Activated T-cell treated with anti-CD3 and anti-CD28 coated beads, Interleukin-2, amount 50 U/mL, for 1 hour (primary cell): ENCODE results near the gene KRIT1.
"Not testable (repeated sequence)": the region's sequence is repeated elsewhere in the genome, so short reads cannot be mapped to it uniquely, and the experiment has no call there.

Experiments used
- DNase-seq: peaks from one replicate; pipeline ENCODE4 v3.0.0-alpha.2; 2020

Gene KRIT1

GRCh38 chr7:92245487-92246359 lies at the start of gene KRIT1, which contains the start of gene ANKIB1:
Gene KRIT1, minus strand, starts transcription at chr7:92245914. Its CDS starts 3,779 bp downstream, at chr7:92242135.
Gene ANKIB1, plus strand, starts transcription at chr7:92245974. Its CDS starts 49,005 bp downstream, at chr7:92294979.
- DNase-seq, result peak; percentile 85

DNA sequence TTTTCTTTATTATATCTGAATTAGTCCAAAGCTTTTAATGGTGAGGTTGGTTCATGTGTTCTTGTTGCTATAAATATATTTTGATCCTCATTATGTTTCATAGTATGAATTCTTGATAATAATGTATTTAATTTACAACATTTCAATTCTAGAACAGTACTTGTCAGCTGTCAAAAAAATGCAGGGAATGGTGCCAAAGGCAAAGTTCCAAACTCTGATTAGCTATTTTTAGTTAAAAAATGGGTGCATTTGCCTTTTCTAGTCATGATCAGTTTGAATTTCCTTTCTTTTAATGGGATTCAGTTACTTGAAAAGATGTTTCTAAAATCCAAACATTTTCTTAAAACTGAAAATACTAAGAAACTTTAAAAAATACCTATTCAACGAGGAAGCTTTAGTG lies 49.7 kb upstream of the KRIT1 start:
- DNase-seq, result no peak

- no peak for DNase-seq
These were observed 48.3 kb upstream of the KRIT1 start for GRCh38 chr7:92293896-92294590.

DNA sequence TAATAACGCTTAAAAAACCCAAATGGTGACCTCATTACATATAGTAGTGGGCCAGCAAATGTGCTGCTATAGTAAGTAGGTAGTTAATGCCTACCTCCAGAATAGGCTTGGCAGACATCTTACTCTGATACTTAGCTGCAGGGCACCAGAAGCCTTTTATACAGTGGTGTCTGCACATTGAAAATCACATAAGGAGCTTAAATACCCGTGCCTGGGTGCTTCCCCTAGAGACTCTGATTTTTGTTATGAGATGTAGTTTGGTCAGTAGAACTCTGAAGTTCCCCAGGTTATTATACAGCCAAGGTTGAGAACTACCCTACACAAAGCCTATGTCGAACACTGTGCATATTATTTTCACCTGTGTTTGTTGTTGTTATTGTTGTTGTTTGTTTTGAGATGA lies 47.3 kb upstream of the KRIT1 start:
- no peak for DNase-seq

DNA sequence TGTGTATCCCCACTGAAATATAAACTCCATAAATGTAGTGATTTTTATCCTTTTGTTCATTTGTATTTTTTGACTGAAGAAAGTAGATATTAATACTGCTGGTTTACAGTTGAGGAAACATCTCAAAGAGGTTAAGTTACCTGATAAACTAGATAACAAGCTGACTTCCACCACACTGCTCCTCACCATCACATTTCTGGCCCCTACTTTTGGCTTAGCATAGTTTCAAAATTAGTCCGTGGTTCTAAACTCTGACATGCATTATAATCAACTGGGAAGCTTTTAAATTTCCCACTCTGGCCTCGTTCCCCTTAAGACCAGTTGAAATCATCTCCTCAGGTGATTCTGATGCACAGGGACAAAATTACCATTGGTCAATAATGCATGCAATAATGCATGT lies 43.6 kb upstream of the KRIT1 start:
- no peak for DNase-seq

- DNase-seq, result no peak
These were observed 37.2 kb upstream of the KRIT1 start for GRCh38 chr7:92282930-92283329.

- DNase-seq, result no peak
These were observed 36.6 kb upstream of the KRIT1 start for GRCh38 chr7:92282221-92282814.

DNA sequence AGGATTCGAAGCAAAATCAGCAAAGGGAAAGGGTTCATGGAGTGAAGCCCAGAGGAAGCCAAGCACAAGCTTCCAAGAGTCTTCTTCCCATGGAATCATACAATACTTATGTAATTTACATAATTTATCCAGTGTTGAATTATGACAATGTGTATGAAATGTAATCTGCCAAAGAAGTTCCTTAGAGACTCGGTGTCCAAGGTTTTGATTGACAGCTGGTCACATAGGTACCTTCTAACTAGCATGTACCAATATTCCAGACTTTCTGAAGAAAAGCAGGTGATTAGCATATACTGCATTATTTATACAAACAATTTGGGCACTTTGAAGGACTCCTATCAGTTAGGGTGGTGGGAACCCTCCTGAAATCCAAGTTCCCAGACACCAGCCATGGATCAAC lies 35.3 kb upstream of the KRIT1 start:
- no peak for DNase-seq

DNA sequence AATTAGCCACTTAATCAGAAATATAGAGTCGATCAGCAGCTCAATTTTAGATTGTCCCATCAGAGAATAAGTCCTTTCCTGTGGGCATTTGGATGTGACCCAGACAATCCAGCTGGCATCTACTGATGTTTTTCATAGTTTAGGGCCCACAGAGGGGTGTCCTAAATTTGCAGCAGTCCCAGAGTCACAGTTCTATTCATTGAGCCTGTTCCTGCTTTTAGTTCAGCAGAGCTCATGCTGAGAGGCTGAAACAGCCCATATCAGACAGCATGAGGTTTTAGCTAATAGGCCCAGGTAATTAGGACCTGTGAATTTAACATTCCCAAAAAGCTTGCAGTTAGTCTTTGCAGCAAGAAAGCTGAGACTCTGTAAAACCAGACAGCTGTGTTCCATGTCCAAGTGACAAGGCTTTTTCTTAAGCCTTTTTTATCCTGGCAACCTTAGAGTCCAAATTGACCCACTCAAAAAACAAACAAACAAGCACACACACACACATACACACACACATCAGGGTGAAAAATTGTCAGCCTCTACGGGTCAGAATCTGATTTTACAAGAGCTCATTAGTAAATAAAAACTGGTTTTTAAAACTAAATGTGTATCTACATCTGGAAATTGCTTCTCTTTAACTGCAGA lies 33.8 kb upstream of the KRIT1 start:
- no peak for DNase-seq

GRCh38 chr7:92276460-92276864 lies 30.7 kb upstream of the KRIT1 start:
- DNase-seq, result no peak

GRCh38 chr7:92275327-92275726 lies 29.6 kb upstream of the KRIT1 start:
- no peak for DNase-seq

- DNase-seq, result no peak
These were observed 23.2 kb upstream of the KRIT1 start for GRCh38 chr7:92268921-92269320.

- DNase-seq, result no peak
These were observed 20.9 kb upstream of the KRIT1 start for GRCh38 chr7:92266415-92267241.

DNA sequence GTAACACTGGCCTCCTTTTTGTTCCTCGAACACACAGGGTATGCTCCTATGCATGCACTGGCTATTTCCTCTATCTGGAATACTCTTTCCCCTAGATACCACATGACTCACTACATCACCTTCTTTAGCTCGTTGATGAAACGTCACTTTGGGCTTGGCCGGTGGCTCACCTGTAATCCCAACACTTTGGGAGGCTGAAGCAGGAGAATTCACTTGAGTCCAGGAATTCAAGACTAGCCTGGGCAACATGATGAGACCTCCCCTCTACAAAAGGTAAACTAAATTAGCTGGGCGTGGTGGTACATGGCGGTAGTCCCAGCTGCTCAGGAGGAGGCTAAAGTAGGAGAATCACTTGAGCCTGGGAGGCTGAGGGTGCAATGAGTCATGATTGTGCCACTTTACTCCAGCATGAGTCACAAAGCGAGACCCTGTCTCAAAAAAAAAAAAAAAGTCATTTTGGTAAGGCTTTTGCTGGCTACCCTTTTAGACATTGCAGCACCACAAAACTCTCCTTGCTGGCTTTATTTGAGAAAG lies 14.6 kb upstream of the KRIT1 start:
- no peak for DNase-seq

GRCh38 chr7:92259610-92260247 lies 14.0 kb upstream of the KRIT1 start:
- DNase-seq, result no peak

GRCh38 chr7:92259062-92259461 lies 13.3 kb upstream of the KRIT1 start:
- DNase-seq, result no peak

DNA sequence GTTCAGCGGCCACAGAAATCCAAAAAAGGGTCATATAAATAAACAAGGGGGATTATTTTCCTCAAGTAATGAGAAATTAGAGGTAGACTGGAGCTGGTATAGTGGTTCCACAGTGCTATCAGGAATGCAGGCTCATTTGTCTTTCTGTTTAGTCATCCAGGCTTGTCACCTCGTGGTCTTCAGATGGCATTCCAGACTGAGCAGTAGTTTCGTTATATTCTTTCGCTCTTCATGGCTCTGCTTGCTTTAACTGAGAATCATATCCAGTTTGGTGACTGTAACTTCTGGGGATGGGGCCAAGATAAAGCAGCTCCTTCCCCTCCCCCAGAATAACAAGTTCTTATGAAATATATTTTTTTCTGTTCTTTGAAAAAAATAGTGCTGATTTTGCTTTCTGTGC lies 9.6 kb upstream of the KRIT1 start:
- no peak for DNase-seq

DNA sequence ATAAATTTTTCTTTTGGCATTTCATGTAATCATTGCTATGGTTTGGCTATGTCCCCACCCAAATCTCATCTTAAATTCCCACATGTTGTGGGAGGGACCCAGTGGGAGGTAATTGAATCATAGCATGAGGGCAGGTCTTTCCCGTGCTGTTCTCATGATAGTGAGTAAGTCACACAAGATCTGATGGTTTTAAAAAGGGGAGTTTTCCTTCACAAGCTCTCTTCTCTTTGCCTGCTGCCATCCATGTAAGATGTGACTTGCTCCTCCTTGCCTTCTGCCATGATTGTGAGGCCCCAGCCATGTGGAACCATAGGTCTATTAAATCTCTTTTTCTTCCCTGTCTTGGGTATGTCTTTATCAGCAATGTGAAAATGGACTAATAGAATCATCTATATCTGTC lies 9.1 kb upstream of the KRIT1 start:
- not testable (repeated sequence) for DNase-seq

DNA sequence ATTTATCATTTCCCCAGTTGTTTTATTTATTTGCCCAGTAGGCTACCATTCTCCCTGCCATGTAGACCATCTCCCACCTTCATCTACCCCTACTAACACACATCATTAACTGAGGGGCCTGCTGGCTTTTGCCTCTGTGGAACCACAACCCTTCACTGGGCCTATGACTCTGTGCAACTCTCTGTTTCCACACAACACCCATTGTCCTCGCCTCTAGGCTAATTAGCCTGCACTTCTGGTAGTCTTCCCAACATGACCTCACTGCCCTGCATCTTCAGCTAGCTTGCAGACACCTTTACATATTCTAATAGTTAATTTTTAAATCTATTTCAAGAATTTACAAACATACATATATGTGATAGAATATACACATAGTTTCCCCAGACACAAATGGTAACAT lies 7.5 kb upstream of the KRIT1 start:
- DNase-seq, result no peak

GRCh38 chr7:92251181-92251580 lies 5.5 kb upstream of the KRIT1 start:
- DNase-seq, result no peak

- no peak for DNase-seq
These were observed 4.9 kb upstream of the KRIT1 start for GRCh38 chr7:92250603-92251002.
